HG03025 (cell line): ENCODE data around the gene COL23A1.
"Not testable (repeated sequence)": the region's sequence is repeated elsewhere in the genome, so short reads cannot be mapped to it uniquely, and the experiment has no call there.

Experiments
- ATAC-seq: cut with Tn5 transposase; IDR thresholded peaks from one replicate; pipeline ENCODE4 v1.9.1; 2021; ENCODE audit warnings: mild to moderate bottlenecking, moderate library complexity; ENCODE audit not compliant: unreplicated experiment, low FRiP score

The COL23A1 gene

GRCh38 chr5:178264044-178264443 lies 326.1 kb downstream of the COL23A1 start:
- ATAC-seq, result no peak

- ATAC-seq, result no peak
Observed at GRCh38 chr5:178261666-178262600, 328.3 kb downstream of the COL23A1 start.

DNA sequence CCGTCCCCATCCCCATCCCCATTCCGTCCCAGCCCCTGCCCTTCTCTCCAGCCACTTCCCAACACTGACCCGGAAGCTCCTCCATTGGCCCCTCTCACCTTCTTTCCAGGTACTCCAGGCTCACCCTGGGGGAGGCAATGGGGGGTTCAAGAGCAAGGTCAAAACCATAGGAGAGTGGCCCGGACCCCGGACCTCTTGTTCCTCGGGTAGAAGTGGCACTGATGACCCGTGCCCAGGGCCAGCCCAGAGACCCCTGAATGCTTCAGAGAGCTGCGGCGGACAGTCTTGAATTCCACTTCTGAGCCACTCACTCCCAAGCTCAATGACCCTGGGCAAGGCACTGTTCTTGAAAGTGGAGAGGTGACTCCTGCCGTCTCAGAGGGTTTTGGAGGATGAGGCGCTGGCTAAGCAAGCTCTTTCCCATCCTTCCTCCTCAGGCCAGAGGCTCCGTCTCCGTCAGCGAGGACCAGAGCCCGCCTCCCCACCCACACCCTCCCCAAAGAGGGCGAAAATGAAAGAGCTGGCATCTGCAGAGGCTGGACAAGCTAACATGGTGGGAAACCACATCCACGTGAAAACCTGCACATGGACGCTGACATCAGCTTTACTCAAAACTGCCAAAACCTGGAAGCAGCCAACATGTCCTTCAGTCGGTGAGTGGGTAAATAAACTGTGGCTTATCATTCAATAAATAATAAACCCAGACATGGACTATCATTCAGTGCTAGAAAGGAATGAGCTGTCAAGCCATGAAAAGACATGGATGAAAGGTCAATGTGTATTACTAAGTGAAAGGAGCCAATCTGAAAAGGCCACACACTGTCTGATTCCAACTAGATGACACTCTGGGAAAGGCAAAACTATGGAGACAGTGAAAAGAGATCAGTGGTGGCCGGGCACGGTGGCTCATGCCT lies 330.3 kb downstream of the COL23A1 start:
- ATAC-seq, result no peak

DNA sequence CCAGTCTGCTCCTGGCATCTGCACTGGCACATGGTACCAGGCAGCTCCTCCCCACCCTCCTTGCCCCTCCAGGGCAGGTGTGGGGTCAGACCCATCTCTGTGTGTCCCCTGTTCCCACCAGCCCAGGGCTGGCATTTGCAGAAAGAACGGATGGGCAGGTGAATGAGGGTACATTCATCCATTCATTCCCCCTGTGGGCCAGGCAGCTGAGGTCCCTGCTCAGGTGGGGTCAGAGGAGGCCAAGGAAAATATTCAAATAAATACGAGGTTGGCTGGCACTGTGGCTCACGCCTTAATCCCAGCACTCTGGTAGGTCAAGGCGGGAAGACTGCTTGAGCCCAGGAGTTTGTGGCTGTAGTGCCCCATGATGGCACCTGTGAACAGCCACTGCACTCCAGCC lies 332.5 kb downstream of the COL23A1 start:
- no peak for ATAC-seq

GRCh38 chr5:178256746-178257145 lies 333.4 kb downstream of the COL23A1 start:
- no peak for ATAC-seq

- ATAC-seq, result not testable (repeated sequence)
Observed at GRCh38 chr5:178253632-178254031, 336.6 kb downstream of the COL23A1 start.

GRCh38 chr5:178252258-178252657 lies 337.9 kb downstream of the COL23A1 start:
- ATAC-seq, result no peak

- ATAC-seq, result no peak
Observed at GRCh38 chr5:178250263-178250662, 339.9 kb downstream of the COL23A1 start.

GRCh38 chr5:178249191-178249989 lies 340.8 kb downstream of the COL23A1 start:
- no peak for ATAC-seq

DNA sequence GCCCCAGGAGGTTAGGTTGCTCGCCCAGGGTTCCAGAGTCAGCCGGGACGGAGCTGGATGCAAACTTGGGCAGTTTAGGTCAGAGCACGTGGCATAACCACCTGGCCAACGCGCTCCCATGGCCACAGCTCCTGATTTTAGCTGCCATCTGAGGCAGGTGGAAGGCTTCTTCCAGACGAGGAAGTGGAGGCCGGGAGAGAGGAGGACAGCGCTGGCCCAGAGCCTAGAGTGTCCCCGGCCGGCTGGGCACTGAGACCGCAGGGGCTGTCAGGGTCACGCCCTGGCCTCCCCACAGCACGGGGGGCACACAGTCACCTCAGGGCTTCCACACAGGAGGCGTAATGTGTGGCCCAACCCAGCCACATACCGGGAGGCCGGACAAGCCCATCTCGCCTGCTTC lies 341.4 kb downstream of the COL23A1 start:
- no peak for ATAC-seq

DNA sequence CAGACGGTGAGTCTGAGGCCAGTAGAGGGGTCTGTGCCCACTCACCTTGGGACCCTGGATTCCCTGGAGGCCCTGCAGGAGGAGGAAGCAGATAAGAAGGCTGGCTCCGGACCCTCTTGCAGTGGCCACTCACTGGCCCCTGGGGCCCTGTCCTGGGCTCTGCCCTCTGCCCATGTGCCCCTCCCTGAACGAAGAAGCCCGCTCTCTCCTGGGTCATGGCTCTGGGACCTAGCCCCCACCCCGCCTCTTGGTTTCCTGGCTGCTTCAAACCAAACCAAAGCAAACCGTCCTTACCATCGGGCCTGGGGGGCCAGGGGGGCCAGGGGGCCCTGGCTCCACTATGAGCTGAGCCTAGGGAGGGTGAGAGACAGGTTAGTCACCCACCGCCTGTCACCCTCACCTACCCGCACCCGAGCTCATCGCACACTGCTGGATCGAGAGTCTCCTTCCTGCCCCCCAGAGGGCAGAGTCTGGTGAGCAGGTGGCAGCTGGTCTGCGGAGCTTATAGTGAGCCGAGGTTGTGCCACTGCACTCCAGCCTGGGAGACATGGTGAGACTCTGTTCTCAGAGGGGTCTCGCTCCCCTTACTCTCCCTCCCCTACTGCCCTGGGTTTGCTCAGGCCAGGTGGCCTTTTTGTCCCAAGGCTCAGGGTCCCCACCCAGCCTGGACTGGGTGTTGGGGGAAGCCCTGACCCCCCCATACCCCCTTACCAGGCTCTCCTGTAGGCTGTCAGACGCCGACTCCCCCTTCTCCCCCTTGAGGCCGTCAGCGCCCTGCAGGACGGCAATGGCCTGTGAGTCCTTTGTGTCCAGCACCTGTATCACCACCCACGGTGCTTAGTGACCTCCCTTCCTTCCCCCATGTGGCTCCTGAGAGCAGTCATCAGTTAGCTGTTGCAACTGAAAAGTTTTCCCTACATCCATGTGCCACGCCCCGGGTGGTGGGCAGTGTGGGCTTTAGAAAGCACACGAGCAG lies 342.4 kb downstream of the COL23A1 start:
- no peak for ATAC-seq

- ATAC-seq, result no peak
Observed at GRCh38 chr5:178246624-178247279, 343.4 kb downstream of the COL23A1 start.

- ATAC-seq, result no peak
Observed at GRCh38 chr5:178245389-178245788, 344.8 kb downstream of the COL23A1 start.

- ATAC-seq, result no peak
Observed at GRCh38 chr5:178244576-178244975, 345.6 kb downstream of the COL23A1 start.

GRCh38 chr5:178242416-178242815 lies 347.8 kb downstream of the COL23A1 start:
- no peak for ATAC-seq

DNA sequence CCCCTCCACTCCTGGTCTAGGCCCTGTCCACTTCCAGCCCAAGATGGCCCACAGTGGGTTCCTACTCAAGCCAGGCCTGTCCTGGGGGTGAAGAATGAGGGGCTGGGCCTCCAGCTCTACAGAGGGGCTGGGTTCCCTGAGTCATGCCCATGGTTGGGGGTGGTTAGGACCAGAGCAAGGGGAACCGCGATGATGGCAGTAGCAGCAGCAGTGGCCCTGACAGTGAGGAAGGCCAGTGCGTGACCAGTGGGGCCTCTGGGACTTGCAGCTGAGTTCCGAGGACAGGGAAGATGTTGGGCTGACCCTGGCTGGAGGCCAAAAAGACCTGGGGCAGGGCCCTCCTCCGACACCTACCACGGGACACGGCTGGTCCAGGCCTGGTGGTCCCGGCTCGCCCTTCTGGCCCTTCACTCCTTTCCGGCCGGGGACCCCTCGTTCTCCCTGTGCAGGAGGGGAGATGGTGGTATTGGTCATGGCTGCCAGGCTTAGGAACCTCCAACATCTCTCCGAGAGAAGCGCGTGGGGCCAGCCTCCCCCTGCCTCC lies 348.4 kb downstream of the COL23A1 start:
- ATAC-seq, result no peak

DNA sequence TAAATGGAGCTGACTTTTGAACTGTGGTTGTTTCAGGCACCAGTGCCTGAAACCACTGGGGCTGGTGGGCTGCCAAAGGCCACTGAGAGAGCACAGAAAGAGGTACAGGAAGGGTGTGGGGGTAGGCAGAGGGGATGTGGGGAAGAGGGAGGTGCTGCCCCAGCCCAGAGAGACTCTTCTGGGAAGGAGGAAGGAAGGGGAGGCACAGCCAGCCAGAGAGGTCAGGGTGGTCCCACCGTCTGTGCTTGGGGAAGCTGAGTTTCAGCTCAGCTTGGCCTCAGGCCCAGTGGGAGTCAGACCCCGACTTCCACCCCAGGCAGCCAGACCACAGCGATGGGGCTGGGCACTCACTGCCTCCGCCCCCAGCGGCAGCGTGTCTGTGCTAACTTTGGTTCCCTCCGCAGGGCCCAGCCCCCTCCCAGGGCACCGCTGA lies 348.9 kb downstream of the COL23A1 start:
- no peak for ATAC-seq

- no peak for ATAC-seq
Observed at GRCh38 chr5:178240766-178241165, 349.4 kb downstream of the COL23A1 start.
